C4-2B (cell line): ENCODE results near the gene CPLX1.

ENCODE experiments used
- H3K27ac ChIP-seq: fragments of 450-650 bp; 2 replicates; pipeline ENCODE4 v1.5.1; 2017
- CTCF ChIP-seq: fragments of 450-650 bp; conservative IDR thresholded peaks from 2 replicates; pipeline ENCODE4 v1.5.1; 2017; ENCODE audit warnings: mild to moderate bottlenecking
- ZFX ChIP-seq: fragments of 450-650 bp; IDR thresholded peaks from 2 replicates; pipeline ENCODE4 v1.6.1; 2017

The CPLX1 gene

GRCh38 chr4:751676-752075 is 74.3 kb downstream of the CPLX1 start:
- no peak overlapping the region for H3K27ac ChIP-seq
- TF ChIP-seq CTCF: no peak
- no peak for TF ChIP-seq ZFX

GRCh38 chr4:749698-750666 is 75.9 kb downstream of the CPLX1 start:
- TF ChIP-seq CTCF (no peak), ZFX (no peak)
- H3K27ac ChIP-seq: no peak overlapping the region

- H3K27ac ChIP-seq: no peak overlapping the region
- no peak for TF ChIP-seq ZFX
- no peak for TF ChIP-seq CTCF
These were observed 77.5 kb downstream of the CPLX1 start for GRCh38 chr4:748461-748860.

GRCh38 chr4:747546-748170 is 78.3 kb downstream of the CPLX1 start:
- TF ChIP-seq ZFX (no peak), CTCF (no peak)
- H3K27ac ChIP-seq: no peak overlapping the region

- TF ChIP-seq CTCF: no peak
- no peak for TF ChIP-seq ZFX
- no peak overlapping the region for H3K27ac ChIP-seq
These were observed 81.6 kb downstream of the CPLX1 start for GRCh38 chr4:744212-744841.

GRCh38 chr4:743463-744211 is 82.3 kb downstream of the CPLX1 start:
- H3K27ac ChIP-seq: no peak overlapping the region
- TF ChIP-seq ZFX: no peak

- no peak overlapping the region for H3K27ac ChIP-seq
- peak; percentile 95 for TF ChIP-seq CTCF
- TF ChIP-seq ZFX: no peak
These were observed 83.1 kb downstream of the CPLX1 start for GRCh38 chr4:742742-743311.
